Measurements from ENCODE around the gene BDH1. TPM values are rescaled to one million over a fixed set of nuclear protein-coding genes. Genes with fewer than 3 reads are reported as not detected.
"Not testable (repeated sequence)": the region's sequence is repeated elsewhere in the genome, so short reads cannot be mapped to it uniquely, and the experiment has no call there.

BDH1 gene
- total RNA-seq = 13.7 and 16.8 TPM in 2 replicates

DNA sequence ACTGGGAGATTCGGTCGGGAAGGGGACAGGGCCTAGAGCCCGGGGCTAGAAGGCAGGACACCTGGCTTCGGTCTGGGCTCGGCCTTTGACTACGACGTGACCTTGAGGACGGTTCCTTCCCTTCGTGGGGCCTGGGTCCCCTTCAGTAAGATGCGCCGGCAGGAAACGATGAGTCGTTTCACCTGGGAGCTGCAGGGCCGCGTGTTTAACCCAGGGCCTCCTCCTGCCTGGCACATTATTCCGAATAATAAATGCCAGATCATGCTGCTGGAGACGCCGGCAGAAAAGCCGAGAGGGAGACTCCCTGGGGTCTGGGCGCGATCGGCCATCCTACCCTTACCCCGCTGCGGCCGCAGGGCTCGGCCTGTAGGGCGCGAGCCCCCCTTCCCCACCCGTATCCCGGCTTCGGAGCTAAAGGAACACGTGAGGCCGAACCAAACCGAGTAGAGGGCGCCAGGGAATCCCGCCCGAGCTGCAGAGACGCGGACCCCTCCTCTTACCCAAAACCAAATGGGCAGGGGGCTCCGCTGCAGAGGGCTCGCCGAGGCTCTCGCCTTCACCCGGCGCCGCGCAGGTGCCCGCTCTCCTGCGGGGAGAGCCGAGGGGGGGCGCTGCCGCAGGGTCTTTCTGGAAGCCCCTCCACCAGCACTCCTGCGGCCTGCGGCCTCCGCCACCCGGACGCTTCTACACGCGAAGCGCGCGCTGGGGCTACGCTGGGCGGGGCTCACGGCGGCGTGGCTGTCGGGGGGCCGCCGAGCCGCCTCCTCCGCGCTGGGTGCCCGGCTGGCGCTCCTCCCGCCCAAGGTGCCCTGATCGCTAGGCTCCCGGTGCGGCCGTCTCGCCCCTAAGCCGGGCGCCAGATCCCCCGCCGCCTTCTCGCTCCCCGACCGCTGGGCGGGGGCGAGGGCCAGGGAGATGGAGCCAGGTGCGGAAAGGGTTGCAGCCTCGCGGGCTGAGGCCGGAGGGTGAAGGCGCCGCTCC, at the start of gene BDH1:
TSS of gene BDH1 (minus strand) at position 688 of the 981 bp plus-strand sequence. CDS start 9,525 bp downstream, outside the sequence.
- peak; percentile 29 for DNase-seq (ENCODE audit: low read depth)
- TF ChIP-seq, protein P1, sequence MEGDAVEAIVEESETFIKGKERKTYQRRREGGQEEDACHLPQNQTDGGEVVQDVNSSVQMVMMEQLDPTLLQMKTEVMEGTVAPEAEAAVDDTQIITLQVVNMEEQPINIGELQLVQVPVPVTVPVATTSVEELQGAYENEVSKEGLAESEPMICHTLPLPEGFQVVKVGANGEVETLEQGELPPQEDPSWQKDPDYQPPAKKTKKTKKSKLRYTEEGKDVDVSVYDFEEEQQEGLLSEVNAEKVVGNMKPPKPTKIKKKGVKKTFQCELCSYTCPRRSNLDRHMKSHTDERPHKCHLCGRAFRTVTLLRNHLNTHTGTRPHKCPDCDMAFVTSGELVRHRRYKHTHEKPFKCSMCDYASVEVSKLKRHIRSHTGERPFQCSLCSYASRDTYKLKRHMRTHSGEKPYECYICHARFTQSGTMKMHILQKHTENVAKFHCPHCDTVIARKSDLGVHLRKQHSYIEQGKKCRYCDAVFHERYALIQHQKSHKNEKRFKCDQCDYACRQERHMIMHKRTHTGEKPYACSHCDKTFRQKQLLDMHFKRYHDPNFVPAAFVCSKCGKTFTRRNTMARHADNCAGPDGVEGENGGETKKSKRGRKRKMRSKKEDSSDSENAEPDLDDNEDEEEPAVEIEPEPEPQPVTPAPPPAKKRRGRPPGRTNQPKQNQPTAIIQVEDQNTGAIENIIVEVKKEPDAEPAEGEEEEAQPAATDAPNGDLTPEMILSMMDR (IDR thresholded peaks at IDR 0.05; ENCODE audit: insufficient read depth, low read length, severe bottlenecking) = no peak
- H3K4me3 ChIP-seq (ENCODE audit: low read depth, low read length) = peak within 1 kb of the TSS; percentile 52
- H3K27me3 ChIP-seq (ENCODE audit: control insufficient read depth, insufficient read depth, low read length) = no peaks in the 10 kb centered on the region
- H3K36me3 ChIP-seq (ENCODE audit: control insufficient read depth, insufficient read depth, low read length) = no peaks in the 10 kb centered on the region
- FAIRE-seq = no peak

GRCh38 chr3:197603317-197603933, 47.7 kb upstream of the BDH1 start:
- TF ChIP-seq, protein P1 (IDR thresholded peaks at IDR 0.05; ENCODE audit: insufficient read depth, low read length, severe bottlenecking) = no peak
- H3K4me3 ChIP-seq (ENCODE audit: low read depth, low read length) = no peak overlapping the region
- FAIRE-seq = no peak
- H3K36me3 ChIP-seq (ENCODE audit: control insufficient read depth, insufficient read depth, low read length) = peaks cover 5% of the 10 kb centered on the region
- H3K27me3 ChIP-seq (ENCODE audit: control insufficient read depth, insufficient read depth, low read length) = no peaks in the 10 kb centered on the region
- no peak for DNase-seq (ENCODE audit: low read depth)

GRCh38 chr3:197602351-197602750, 46.6 kb upstream of the BDH1 start:
- H3K36me3 ChIP-seq (ENCODE audit: control insufficient read depth, insufficient read depth, low read length); FAIRE-seq; DNase-seq (ENCODE audit: low read depth); H3K4me3 ChIP-seq (ENCODE audit: low read depth, low read length); H3K27me3 ChIP-seq (ENCODE audit: control insufficient read depth, insufficient read depth, low read length): not testable (repeated sequence)

GRCh38 chr3:197601566-197601840, 45.7 kb upstream of the BDH1 start:
- H3K4me3 ChIP-seq (ENCODE audit: low read depth, low read length) = not testable (repeated sequence)

GRCh38 chr3:197600796-197601565, 45.2 kb upstream of the BDH1 start:
- no peak for FAIRE-seq
- TF ChIP-seq, protein P1 (IDR thresholded peaks at IDR 0.05; ENCODE audit: insufficient read depth, low read length, severe bottlenecking) = no peak
- Histone ChIP-seq H3K36me3 (ENCODE audit: control insufficient read depth, insufficient read depth, low read length) (no peaks in the 10 kb centered on the region), H3K4me3 (ENCODE audit: low read depth, low read length) (no peak overlapping the region), H3K27me3 (ENCODE audit: control insufficient read depth, insufficient read depth, low read length) (no peaks in the 10 kb centered on the region)
- peak; percentile 8 for DNase-seq (ENCODE audit: low read depth)

More at GRCh38 chr3:197601566-197601840, 45.7 kb upstream of the BDH1 start:
- not testable (repeated sequence) for DNase-seq (ENCODE audit: low read depth); FAIRE-seq; H3K36me3 ChIP-seq (ENCODE audit: control insufficient read depth, insufficient read depth, low read length); H3K27me3 ChIP-seq (ENCODE audit: control insufficient read depth, insufficient read depth, low read length)

GRCh38 chr3:197599089-197599765, 43.5 kb upstream of the BDH1 start:
- no peak for FAIRE-seq

More at GRCh38 chr3:197599089-197599765, 43.5 kb upstream of the BDH1 start:
- TF ChIP-seq, protein P1 (IDR thresholded peaks at IDR 0.05; ENCODE audit: insufficient read depth, low read length, severe bottlenecking) = peak; percentile 92
- Histone ChIP-seq H3K27me3 (ENCODE audit: control insufficient read depth, insufficient read depth, low read length) (no peaks in the 10 kb centered on the region), H3K36me3 (ENCODE audit: control insufficient read depth, insufficient read depth, low read length) (no peaks in the 10 kb centered on the region), H3K4me3 (ENCODE audit: low read depth, low read length) (peak overlapping the region; percentile 31)
- DNase-seq (ENCODE audit: low read depth) = peak; percentile 91
